Mesothelial cell of epicardium (in vitro differentiated cells): ENCODE results near the gene RBMS1. TPM values are rescaled to one million over a fixed set of nuclear protein-coding genes. Genes with fewer than 3 reads are reported as not detected.
"Not testable (repeated sequence)": the region's sequence is repeated elsewhere in the genome, so short reads cannot be mapped to it uniquely, and the experiment has no call there.

Source experiments
- DNase-seq, 2 experiments: peaks; one replicate each; pipeline ENCODE4 v3.0.0; 2021; ENCODE audit warnings: low spot score in 2 of 2; ENCODE audit not compliant: unreplicated experiment in 2 of 2
- H3K27ac Mint-ChIP-seq: 2 replicates; pipeline ENCODE4 v1.8.0; 2021; ENCODE audit warnings: mixed read lengths
- H3K27me3 Mint-ChIP-seq: 2 replicates; pipeline ENCODE4 v1.8.0; 2021; ENCODE audit warnings: low read depth, mixed read lengths
- H3K36me3 Mint-ChIP-seq: 2 replicates; pipeline ENCODE4 v1.8.0; 2021; ENCODE audit warnings: mixed read lengths
- H3K4me1 Mint-ChIP-seq: 2 replicates; pipeline ENCODE4 v1.8.0; 2021; ENCODE audit warnings: mixed read lengths
- H3K4me3 Mint-ChIP-seq: 2 replicates; pipeline ENCODE4 v1.8.0; 2021; ENCODE audit warnings: mild to moderate bottlenecking, moderate library complexity, mixed read lengths
- H3K9me3 Mint-ChIP-seq: 2 replicates; pipeline ENCODE4 v1.8.0; 2021; ENCODE audit warnings: mixed read lengths
- CTCF ChIP-seq: fragments of 200-600 bp; sonication (generic); IDR thresholded peaks from one replicate; pipeline ENCODE4 v1.5.0; 2021; ENCODE audit warnings: antibody characterized with exemption; ENCODE audit not compliant: unreplicated experiment
- total RNA-seq: library from RNA; stranded (reverse); gene quantifications from 3 replicates; pipeline ENCODE4 v1.2.1, GENCODE V29; 2021

Gene RBMS1
- total RNA-seq, 1 donor from 2014 or later = 128 TPM

- Mint-ChIP-seq H3K36me3 (peaks cover 14% of the 10 kb centered on the region), H3K27me3 (no peaks in the 10 kb centered on the region), H3K4me3 (no peak overlapping the region), H3K9me3 (peaks cover 7% of the 10 kb centered on the region), H3K4me1 (peaks cover 8% of the 10 kb centered on the region), H3K27ac (no peak overlapping the region)
- DNase-seq = no peak
- no peak for TF ChIP-seq CTCF
These were observed 39.4 kb downstream of the RBMS1 start for GRCh38 chr2:160454070-160454797.

GRCh38 chr2:160453111-160453820 lies 40.3 kb downstream of the RBMS1 start:
- Mint-ChIP-seq H3K27ac (no peak overlapping the region), H3K4me3 (no peak overlapping the region), H3K4me1 (peaks cover 8% of the 10 kb centered on the region), H3K27me3 (no peaks in the 10 kb centered on the region), H3K36me3 (peaks cover 14% of the 10 kb centered on the region), H3K9me3 (peaks cover 7% of the 10 kb centered on the region)
- DNase-seq = no peak
- TF ChIP-seq CTCF = no peak

GRCh38 chr2:160450486-160450885 lies 43.1 kb downstream of the RBMS1 start:
- Mint-ChIP-seq H3K27ac (no peak overlapping the region), H3K9me3 (peaks cover 13% of the 10 kb centered on the region), H3K4me1 (peaks cover 12% of the 10 kb centered on the region), H3K27me3 (no peaks in the 10 kb centered on the region), H3K36me3 (peaks cover 17% of the 10 kb centered on the region), H3K4me3 (no peak overlapping the region)
- TF ChIP-seq CTCF = no peak
- DNase-seq = no peak

- H3K9me3 Mint-ChIP-seq = peaks cover 15% of the 10 kb centered on the region
- H3K4me3 Mint-ChIP-seq, DNase-seq, H3K27ac Mint-ChIP-seq, H3K27me3 Mint-ChIP-seq: not testable (repeated sequence)
- peaks cover 19% of the 10 kb centered on the region for H3K4me1 Mint-ChIP-seq
- peaks cover 17% of the 10 kb centered on the region for H3K36me3 Mint-ChIP-seq
These were observed 44.8 kb downstream of the RBMS1 start for GRCh38 chr2:160448821-160449220.

GRCh38 chr2:160445673-160446072 lies 47.9 kb downstream of the RBMS1 start:
- no peak for TF ChIP-seq CTCF
- Mint-ChIP-seq H3K4me1 (peaks cover 19% of the 10 kb centered on the region), H3K27me3 (no peaks in the 10 kb centered on the region), H3K27ac (peak overlapping the region; percentile 84), H3K9me3 (peaks cover 25% of the 10 kb centered on the region), H3K36me3 (peaks cover 26% of the 10 kb centered on the region), H3K4me3 (no peak overlapping the region)
- no peak for DNase-seq

GRCh38 chr2:160442603-160443002 lies 51.0 kb downstream of the RBMS1 start:
- no peaks in the 10 kb centered on the region for H3K27me3 Mint-ChIP-seq
- no peak for TF ChIP-seq CTCF
- DNase-seq = no peak
- H3K4me3 Mint-ChIP-seq = no peak overlapping the region
- peaks cover 31% of the 10 kb centered on the region for H3K36me3 Mint-ChIP-seq
- H3K9me3 Mint-ChIP-seq = peaks cover 25% of the 10 kb centered on the region
- peaks cover 19% of the 10 kb centered on the region for H3K4me1 Mint-ChIP-seq
- H3K27ac Mint-ChIP-seq = no peak overlapping the region
